Fibroblast of pulmonary artery (primary cell): Measurements from ENCODE around the gene TRAF3IP1.

ENCODE experiments used
- DNase-seq: peaks from one replicate; pipeline ENCODE4 v3.0.0-alpha.2; 2010; ENCODE audit warnings: low read depth
- H3K4me3 ChIP-seq: replicated peaks from 2 replicates; pipeline ENCODE4 v1.5.1; 2011; ENCODE audit warnings: low read depth, mild to moderate bottlenecking, control low read depth, low read length, moderate library complexity
- TF ChIP-seq, protein P1 (sequence below): IDR thresholded peaks from 2 replicates; pipeline ENCODE4 v1.5.1; 2011; ENCODE audit warnings: mild to moderate bottlenecking, control low read depth, low read length, inconsistent platforms; ENCODE audit errors: missing control alignments

Gene TRAF3IP1

DNA sequence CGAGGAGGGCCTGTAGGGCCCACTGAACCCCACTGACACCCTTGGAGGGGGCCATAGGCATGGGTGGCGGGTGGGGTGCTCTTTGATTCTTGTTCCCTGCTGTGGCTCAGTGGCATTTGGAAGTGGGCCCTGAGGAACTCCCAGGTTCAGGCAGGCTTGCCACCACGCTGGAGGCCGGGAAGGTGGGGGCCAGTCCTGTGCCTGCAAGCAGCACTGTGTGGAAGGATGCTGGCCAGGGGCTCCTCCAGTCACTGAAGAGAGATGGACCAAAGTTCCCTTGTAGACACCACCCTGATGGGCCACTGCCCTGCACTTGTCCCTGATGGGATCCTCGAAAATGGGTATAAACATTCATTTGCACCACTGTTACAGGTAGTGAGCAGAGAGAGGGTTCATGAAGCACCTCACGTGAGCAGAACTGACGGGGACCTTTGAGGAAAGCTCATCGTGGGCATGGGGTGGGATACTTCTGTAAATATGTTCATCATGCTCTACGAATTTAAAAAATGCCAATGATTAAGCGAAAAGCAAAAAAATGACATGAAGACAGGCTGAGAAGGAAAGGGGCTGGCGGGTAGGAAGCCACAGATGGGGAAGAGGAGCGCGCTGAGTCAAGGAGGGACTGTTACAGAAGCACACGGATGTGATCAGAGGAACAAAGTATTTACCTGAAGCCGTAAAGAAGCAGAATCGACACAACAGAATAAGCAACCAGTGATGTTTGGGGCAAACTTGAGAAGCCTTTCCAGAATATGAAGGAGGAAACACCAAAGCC, 61.2 kb downstream of the TRAF3IP1 start:
- DNase-seq = no peak
- TF ChIP-seq, protein P1, sequence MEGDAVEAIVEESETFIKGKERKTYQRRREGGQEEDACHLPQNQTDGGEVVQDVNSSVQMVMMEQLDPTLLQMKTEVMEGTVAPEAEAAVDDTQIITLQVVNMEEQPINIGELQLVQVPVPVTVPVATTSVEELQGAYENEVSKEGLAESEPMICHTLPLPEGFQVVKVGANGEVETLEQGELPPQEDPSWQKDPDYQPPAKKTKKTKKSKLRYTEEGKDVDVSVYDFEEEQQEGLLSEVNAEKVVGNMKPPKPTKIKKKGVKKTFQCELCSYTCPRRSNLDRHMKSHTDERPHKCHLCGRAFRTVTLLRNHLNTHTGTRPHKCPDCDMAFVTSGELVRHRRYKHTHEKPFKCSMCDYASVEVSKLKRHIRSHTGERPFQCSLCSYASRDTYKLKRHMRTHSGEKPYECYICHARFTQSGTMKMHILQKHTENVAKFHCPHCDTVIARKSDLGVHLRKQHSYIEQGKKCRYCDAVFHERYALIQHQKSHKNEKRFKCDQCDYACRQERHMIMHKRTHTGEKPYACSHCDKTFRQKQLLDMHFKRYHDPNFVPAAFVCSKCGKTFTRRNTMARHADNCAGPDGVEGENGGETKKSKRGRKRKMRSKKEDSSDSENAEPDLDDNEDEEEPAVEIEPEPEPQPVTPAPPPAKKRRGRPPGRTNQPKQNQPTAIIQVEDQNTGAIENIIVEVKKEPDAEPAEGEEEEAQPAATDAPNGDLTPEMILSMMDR = no peak

DNA sequence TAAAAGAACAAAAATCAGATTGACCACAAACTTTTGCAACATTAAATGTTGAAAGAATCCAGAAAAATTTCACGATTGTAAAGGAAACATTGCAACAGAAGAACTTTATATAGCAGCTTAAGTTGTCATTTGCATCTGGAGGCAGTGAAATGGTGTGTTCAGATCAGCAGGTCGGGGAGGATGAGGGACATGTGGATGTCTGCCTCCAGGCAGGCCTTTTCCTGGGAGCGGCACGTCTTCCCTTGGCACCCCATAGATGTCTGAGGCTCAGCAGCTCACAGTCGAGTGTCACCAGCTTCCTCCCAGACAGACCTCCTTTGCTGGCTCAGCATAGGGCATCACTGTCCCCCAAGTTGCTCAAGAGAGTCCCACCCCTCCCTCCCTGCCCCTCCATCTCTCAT, 62.1 kb downstream of the TRAF3IP1 start:
- peak; percentile 66 for DNase-seq
- TF ChIP-seq, protein P1 = no peak

More for the DNA sequence above, 61.2 kb downstream of the TRAF3IP1 start:
- no peak overlapping the region for H3K4me3 ChIP-seq

DNA sequence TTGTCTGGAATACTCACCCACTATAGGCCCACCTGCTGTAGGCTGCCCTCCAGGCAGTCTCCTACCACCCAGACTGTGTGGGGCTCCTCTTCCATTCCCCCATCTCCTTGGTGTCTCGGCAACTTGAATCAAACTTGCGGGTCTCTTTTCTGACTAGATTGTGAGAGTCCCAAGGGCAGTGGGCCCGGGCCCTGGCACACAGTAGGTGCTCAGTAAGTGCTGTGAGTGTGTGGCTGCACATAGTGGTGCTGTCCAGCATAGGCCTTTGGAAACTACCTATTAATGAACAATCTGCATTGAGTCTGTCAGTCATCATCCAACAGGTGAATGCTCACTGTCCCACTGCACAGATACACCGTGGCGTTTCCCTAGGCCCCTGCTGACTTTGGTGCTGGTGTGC, 62.8 kb downstream of the TRAF3IP1 start:
- H3K4me3 ChIP-seq = no peak overlapping the region
- TF ChIP-seq, protein P1 = no peak
- DNase-seq = no peak

More for the DNA sequence above, 62.1 kb downstream of the TRAF3IP1 start:
- H3K4me3 ChIP-seq = no peak overlapping the region

DNA sequence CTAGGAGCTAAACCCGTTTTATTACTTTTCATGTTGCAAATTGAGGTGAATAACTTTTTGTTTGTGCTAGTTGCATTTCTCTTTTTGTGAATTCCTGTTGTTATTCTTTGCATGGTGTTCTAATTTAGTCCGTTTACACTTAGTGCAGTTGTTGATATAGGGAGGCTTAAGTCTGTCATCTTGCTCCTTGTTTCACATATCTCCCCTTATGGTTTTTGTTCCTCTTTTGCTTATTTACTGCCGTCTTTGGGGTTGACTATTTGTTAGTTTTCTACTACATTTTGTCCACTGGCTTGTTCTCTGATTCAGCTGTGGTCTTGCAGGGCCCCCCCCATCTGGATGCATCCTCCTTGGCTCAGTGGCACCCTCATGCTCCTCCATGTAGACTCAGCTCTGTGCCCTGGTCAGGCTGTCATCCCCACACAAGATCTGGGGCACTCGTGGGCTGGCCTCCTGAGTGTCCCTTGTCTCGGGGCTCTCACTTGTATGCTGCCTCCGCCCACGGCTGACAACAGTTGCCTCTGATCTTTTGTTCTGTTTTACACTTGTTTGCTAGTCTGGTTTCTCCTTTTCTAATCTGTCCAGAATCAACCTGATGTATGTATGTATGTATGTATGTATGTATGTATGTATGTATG, 63.5 kb downstream of the TRAF3IP1 start:
- no peak overlapping the region for H3K4me3 ChIP-seq

DNA sequence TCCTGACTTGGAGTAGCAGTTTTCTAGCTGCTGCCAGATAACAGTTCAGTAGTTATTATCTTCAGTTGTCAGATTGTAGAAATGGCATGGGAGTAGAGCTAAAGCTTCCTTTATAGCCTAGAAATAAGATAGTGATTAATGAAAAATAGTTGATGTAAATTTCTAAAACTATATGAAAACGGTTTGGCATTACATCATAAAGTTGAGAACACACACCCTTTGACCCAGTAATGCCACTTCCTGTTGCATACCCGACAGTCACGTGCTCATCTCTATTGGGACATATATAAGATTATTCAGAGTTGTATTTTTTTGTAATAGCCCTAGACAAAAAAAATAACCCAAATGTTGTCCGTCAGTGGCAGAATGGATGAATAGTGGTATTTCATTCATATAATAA, 67.0 kb downstream of the TRAF3IP1 start:
- DNase-seq = peak; percentile 53
- TF ChIP-seq, protein P1 = no peak
- no peak overlapping the region for H3K4me3 ChIP-seq

More for the DNA sequence above, 63.5 kb downstream of the TRAF3IP1 start:
- TF ChIP-seq, protein P1 = no peak
- DNase-seq = no peak

DNA sequence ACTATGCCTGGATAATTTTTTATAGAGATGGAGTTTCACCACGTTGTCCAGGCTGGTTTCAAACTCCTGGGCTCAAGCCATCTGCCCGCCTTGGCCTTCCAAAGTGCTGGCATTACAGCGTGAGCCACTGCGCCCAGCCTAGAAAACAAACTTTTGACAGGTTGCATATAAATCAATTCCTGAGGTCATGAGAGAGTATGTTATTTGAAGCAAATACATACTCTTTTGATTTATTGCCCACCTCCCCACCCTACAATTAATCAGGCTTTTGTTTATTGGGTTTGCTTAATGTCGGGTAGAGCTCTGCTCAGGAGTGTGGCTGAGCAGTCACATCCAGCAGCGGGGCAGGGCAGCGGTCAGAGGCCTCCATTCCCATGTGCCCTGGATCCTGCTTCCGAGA, 68.5 kb downstream of the TRAF3IP1 start:
- TF ChIP-seq, protein P1 = no peak

More for the DNA sequence above, 68.5 kb downstream of the TRAF3IP1 start:
- DNase-seq = no peak
- H3K4me3 ChIP-seq = no peak overlapping the region
